Right kidney (tissue), 9 donors: Measurements from ENCODE around the gene GMPS.
"Not testable (repeated sequence)": the region's sequence is repeated elsewhere in the genome, so short reads cannot be mapped to it uniquely, and the experiment has no call there.

ENCODE experiments used
- DNase-seq: peaks from one replicate; pipeline ENCODE4 v3.0.0-alpha.2; 2016
- long read RNA-seq, 8 donors: transcript quantifications; one replicate each; lab custom pipeline, GENCODE V29; 2026

GMPS gene
- long read RNA-seq, donor 1, full-length matches to known transcripts = 8 of 8 reads
- long read RNA-seq, donor 1, partial matches to known transcripts = 0 of 8 reads
- long read RNA-seq, donor 1, other reads (novel, unspliced or antisense) = 0 of 8 reads
- long read RNA-seq, donor 2, full-length matches to known transcripts = 3 of 18 reads
- long read RNA-seq, donor 2, partial matches to known transcripts = 15 of 18 reads
- long read RNA-seq, donor 2, other reads (novel, unspliced or antisense) = 0 of 18 reads
- long read RNA-seq, donor 3, full-length matches to known transcripts = 9 of 16 reads
- long read RNA-seq, donor 3, partial matches to known transcripts = 7 of 16 reads
- long read RNA-seq, donor 3, other reads (novel, unspliced or antisense) = 0 of 16 reads
- long read RNA-seq, donor 4, full-length matches to known transcripts = 2 of 21 reads
- long read RNA-seq, donor 4, partial matches to known transcripts = 19 of 21 reads
- long read RNA-seq, donor 4, other reads (novel, unspliced or antisense) = 0 of 21 reads
- long read RNA-seq, donor 5, full-length matches to known transcripts = 8 of 21 reads
- long read RNA-seq, donor 5, partial matches to known transcripts = 13 of 21 reads
- long read RNA-seq, donor 5, other reads (novel, unspliced or antisense) = 0 of 21 reads
- long read RNA-seq, donor 6, full-length matches to known transcripts = 4 of 11 reads
- long read RNA-seq, donor 6, partial matches to known transcripts = 7 of 11 reads
- long read RNA-seq, donor 6, other reads (novel, unspliced or antisense) = 0 of 11 reads
- long read RNA-seq, donor 7, full-length matches to known transcripts = 13 of 34 reads
- long read RNA-seq, donor 7, partial matches to known transcripts = 21 of 34 reads
- long read RNA-seq, donor 7, other reads (novel, unspliced or antisense) = 0 of 34 reads
- long read RNA-seq, donor 8, full-length matches to known transcripts = 7 of 12 reads
- long read RNA-seq, donor 8, partial matches to known transcripts = 5 of 12 reads
- long read RNA-seq, donor 8, other reads (novel, unspliced or antisense) = 0 of 12 reads

GRCh38 chr3:155870133-155870944, at the start of gene GMPS:
TSS of gene GMPS (plus strand) at chr3:155870650. CDS start at chr3:155870871, 221 bp downstream.
- peak; percentile 90 for DNase-seq

- DNase-seq = not testable (repeated sequence)
These were observed 41.9 kb upstream of the GMPS start for GRCh38 chr3:155828490-155829098.

- no peak for DNase-seq
These were observed 34.9 kb upstream of the GMPS start for GRCh38 chr3:155835341-155836071.

- no peak for DNase-seq
These were observed 26.9 kb upstream of the GMPS start for GRCh38 chr3:155843569-155843968.

GRCh38 chr3:155846119-155846518, 24.3 kb upstream of the GMPS start:
- no peak for DNase-seq

GRCh38 chr3:155847993-155848392, 22.5 kb upstream of the GMPS start:
- no peak for DNase-seq

GRCh38 chr3:155849404-155849803, 21.0 kb upstream of the GMPS start:
- DNase-seq = not testable (repeated sequence)

GRCh38 chr3:155852341-155852740, 18.1 kb upstream of the GMPS start:
- no peak for DNase-seq

GRCh38 chr3:155853214-155854140, 17.0 kb upstream of the GMPS start:
- DNase-seq = peak; percentile 2

GRCh38 chr3:155854141-155854940, 16.1 kb upstream of the GMPS start, which contains the start of gene SLC33A1:
TSS of gene SLC33A1 (minus strand) at chr3:155854427. CDS start at chr3:155853997, 430 bp downstream.
- DNase-seq = peak; percentile 95

- DNase-seq = peak; percentile 6
These were observed 10.6 kb upstream of the GMPS start for GRCh38 chr3:155859859-155860258.

GRCh38 chr3:155860424-155860823, 10.0 kb upstream of the GMPS start:
- not testable (repeated sequence) for DNase-seq

- no peak for DNase-seq
These were observed 8.8 kb upstream of the GMPS start for GRCh38 chr3:155861476-155862183.

GRCh38 chr3:155862290-155862982, 8.0 kb upstream of the GMPS start:
- not testable (repeated sequence) for DNase-seq

GRCh38 chr3:155863072-155863784, 7.2 kb upstream of the GMPS start:
- no peak for DNase-seq

- DNase-seq = no peak
These were observed 759 bp upstream of the GMPS start for GRCh38 chr3:155869691-155870090.
